Forelimb muscle (tissue), 1 donor: Measurements from ENCODE around the gene ARHGAP18. TPM values are rescaled to one million over a fixed set of nuclear protein-coding genes. Genes with fewer than 3 reads are reported as not detected.

ENCODE experiments used
- DNase-seq: peaks from one replicate; pipeline ENCODE4 v3.0.0-alpha.2; 2013; ENCODE audit warnings: low read depth
- polyA plus RNA-seq: library from polyadenylated mRNA; unstranded; fragments of 120-200 nt; gene quantifications from one replicate; pipeline ENCODE4 v1.2.1, GENCODE V29; 2013; ENCODE audit not compliant: insufficient read length

The ARHGAP18 gene
- polyA plus RNA-seq, 1 donor, result 14.1 TPM

DNA sequence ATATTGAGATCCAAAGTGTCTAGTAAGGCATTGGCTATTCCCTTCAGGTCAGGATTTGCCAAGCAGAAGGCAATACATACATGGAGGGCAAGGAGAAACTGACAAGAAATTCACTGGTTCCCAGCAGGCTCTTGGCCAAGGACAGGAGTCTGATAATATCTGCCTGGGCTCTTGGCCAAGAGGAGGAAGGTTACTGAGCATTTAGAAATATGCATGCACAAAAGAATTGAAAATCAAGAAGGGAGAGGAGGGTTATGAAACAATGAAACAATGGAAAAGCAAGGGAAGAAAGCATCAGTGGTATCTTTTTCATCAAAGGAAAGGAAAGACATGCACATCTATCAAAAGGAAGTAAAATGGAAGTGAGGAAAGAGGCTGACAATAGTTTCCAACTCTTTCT lies 42.4 kb downstream of the ARHGAP18 start:
- DNase-seq, result no peak

DNA sequence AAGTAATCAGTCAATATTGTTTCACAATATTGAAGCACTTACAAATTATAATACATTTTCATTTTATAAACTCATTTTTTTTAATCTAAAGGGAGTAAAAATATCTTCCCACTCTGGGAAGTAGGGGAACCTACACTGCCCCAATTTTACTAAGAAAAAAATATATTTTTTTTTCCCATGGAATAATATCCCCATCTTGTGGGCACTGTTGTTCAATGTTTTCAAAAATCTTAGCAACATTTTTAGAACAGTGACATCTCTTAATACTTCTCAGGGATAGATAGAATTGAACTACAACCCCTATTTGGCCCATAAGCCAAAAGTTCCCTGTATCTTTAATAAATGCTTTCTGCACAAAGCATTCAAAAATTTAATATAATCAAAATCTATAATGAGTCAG lies 42.9 kb downstream of the ARHGAP18 start:
- DNase-seq, result no peak

DNA sequence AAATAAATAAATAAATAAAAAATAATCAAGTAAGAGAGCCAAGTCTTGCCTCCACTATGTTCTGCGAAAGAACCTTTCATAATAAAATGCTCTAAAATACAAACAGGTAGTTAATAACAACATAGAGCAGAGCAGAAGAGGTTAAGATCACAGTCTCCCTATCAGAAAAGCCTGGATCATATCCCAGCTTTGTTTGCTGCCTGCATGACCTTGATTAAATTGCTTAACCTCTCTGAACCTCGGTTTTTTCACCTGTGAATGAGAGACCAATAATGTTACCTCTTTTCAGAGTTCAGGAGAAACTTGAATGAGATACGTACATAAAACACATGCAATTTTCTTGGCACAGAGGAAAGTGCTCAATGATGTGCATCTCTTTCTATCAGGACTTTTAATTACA lies 44.4 kb downstream of the ARHGAP18 start:
- no peak for DNase-seq

DNA sequence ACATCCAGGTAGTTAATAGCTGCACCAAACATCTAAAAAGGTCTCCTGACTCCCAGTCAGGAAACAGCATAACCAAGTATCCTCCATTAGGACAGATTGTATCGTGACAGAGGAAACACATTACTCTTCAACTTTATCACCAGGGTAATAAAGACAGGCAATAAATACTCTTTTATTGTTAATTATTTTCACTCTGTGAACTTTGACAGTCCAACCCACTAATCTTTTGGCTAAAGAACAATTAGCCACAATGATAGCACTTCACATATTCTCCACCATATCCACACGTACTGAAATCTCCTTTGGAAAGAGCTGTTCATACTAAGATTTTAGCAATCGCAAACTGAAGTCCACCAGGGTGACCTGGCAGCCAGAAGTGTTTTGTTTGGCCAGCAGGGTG lies 46.4 kb downstream of the ARHGAP18 start:
- DNase-seq, result no peak

DNA sequence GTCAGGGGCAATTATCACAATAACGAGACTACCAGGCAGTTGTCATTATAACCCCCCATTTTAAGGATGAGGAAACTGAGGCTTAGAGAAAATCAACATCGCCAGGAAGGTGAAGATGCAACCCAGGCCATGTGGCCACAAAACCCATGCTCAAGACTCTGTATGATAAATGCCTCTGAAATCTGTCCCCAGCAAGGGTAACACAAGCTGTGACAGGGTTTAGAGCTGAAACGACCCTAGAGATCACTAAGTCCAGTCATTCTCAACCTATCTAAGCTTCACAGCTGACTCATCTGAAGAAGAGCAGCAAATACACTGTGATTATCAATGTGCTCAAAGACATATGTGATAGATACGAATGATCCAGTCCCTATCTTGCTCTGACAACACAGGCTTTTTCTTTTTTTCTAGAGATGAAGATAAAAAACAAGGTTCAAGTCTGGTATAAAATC lies 47.0 kb downstream of the ARHGAP18 start:
- no peak for DNase-seq

DNA sequence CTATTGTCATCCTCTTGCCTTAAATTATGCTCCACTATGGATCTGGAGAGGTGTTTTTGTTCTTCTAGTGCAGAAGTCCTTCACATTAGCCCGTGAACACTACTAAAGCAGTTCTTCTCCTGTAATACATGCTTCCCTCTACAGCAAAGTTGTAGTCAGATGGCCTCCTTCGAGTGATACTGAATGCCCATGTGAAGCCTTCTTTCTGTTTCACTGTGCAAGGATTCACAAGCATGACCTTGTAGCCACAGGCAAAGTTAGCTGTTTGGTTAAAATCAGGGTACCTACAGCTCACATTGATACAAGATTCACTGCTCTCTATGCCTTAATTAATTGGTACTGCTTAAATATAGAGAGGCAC lies 47.6 kb downstream of the ARHGAP18 start:
- no peak for DNase-seq

DNA sequence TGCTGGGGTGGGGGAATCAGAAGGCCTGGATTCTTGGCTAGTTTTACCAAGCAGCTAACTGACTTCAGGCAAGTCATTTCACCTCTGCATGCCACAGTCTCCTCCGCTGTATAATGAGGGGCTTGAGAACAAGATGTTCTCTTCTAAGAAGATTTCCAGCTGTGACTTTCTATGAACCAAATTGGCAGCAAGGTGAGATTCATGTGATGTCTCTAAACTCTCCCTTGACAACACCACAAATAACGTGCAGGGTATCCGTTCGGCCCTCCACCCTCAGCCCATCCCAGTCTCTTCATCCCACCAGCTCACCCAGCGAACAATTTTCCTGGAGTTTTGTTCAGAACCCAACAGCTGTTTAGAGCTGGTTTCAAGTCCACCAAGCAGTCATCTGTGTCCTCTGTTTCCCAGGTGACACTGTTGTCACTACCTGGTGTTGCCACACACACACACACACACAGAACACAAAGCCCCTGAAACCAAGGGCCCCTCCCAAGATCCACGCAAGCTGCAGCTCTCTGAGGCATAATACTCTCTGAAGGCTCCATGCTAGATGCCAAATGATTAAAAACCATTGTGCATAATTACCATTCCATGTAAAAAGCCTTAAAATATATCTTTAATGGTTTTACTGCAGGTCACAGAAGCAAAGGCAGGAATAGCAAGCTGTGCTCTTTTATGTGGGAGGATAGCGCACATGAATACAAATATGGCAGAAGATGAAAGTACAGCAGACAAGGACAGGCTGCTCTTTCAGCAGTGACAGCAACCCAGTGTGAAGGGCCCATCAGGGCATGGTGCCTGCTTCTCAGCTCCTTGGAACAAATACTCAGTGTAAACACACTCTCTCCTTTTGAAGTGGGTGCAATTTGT lies 48.2 kb downstream of the ARHGAP18 start:
- no peak for DNase-seq

DNA sequence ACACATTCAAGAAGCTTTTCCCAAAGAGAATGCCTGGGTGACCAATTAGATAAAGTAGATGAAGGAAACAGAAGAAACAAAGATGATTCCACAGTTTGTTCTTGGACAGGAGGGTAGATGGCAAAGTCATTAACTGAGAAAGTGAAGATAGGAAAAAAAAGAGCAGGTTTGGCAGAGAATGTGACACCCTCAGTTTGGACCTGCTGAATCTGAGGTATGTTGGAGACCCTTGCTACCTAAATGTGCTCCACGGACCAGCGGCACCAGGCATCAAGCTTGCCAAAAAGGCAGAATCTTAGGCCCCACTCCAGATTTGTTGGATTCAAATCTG lies 49.7 kb downstream of the ARHGAP18 start:
- no peak for DNase-seq

DNA sequence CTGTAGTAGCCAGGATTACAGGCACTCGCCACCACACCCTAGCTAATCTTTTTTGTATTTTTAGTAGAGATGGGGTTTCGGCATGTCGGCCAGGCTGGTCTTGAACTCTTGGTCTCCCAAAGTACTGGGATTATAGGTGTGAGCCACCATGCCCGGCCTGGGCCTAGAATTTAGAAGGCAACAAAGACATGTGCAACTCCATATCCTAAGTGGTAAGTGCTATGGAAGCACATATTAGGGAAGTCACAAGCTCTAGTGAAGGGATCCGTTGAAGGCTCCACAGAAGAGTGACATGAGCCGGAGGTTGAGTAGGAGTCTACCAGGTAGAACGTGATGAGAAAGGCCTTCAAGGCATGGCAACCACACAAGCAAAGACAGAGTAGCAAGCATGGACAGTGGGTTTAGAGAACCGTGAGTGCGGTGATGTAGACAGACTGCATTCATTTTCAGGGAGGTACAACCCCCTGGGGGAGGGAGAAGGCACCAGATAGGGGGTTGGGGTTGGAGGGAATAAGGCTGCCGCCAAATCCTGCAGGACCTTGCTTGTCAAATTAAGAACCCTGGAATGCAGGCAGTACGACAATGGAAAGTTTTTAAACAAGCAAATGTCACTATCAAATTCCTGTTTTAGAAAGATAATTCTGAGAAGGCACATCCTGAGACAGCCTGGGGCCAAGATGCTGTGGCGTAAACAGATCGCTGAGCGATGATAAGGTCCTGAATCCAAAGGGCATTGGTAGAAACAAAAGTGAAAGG lies 50.2 kb downstream of the ARHGAP18 start:
- no peak for DNase-seq

DNA sequence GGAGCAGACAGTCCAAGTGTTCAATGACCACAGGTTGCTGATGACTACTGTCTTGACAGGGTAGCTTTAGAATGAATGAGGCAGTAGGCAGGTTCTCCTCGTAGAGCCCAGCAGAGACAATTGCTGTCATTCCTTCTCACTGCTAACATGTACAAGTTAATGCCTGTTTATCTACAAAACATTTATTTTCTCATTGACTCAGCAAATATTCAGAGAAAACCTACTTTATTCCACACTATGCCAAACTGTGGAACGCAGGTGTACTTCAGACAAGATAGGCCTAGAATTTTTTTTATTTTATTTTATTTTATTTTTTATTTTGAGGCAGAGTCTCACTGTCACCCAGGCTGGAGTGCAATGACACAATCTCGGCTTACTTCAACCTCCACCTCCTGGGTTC lies 50.8 kb downstream of the ARHGAP18 start:
- no peak for DNase-seq

DNA sequence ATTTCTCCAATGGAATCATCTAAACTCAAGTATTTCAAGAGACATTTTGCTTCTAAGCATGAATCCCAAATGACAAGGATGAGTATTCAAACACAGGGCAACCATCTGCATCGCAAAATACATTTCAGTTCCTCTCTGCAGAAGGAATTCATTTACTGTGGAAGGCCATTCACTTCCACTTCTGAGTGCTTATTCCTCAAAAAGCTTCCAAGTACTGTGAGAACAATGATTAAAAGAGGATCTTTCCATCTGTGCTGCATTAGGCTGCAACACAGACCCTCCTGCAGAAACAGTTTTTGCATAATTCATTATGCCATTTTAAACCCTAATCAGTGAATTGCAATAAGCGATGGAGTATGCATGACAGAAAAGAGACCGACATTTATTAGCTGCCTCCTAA lies 52.5 kb downstream of the ARHGAP18 start:
- no peak for DNase-seq

DNA sequence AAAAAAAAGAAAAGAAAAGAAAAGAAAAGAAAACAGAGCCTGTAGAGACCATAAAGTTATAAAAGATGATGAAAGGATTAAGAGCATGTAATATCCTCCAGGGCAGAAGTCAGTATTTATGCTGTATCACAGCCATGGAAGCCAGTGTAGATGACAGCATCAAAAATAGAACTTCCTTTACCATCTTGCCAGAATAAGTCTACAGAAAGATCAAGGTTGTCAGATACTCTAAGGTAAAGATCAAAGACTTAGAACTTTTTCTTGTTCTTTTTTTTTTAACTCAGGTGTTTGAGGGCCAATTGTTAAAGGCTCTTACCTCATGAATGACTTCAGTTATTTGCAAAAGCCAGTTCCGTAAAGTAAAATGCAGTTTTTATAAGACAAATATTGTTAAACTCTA lies 54.6 kb downstream of the ARHGAP18 start:
- no peak for DNase-seq

DNA sequence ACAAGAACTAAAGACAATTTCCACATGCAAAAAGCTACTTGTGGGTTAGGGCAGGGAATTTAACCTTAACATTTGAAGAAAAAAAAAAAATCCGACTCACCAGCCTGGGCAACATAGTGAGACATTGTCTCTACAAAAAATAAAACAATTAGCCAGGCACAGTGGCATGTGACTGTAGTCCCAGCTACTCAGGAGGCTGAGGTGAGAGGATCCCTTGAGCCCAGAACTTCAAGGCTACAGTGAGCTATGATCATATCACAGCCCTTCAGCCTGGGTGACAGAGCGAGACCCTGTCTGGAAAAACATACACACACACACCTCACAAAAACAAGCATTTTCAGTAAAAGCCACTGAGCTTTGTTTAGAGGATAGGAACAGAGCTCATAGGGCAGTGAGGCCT lies 56.2 kb downstream of the ARHGAP18 start:
- no peak for DNase-seq

DNA sequence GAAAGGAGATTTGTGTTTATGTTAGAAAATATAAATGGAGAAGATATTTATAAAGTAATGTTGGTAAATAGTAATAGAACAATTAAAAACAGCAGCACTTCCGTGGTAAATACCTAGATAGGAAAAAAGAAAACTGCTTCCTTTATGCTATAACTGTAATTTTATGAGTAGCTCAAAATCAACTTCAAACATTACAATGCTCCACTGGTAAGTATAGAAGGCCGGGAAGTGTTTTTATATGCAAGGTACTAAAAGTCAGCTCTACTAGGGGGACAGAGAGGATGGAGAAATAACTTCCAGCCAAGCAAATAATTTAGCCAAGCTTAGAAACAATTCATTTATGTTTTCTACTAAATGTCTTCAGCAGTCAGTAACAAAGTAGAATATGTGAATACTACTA lies 56.7 kb downstream of the ARHGAP18 start:
- no peak for DNase-seq

DNA sequence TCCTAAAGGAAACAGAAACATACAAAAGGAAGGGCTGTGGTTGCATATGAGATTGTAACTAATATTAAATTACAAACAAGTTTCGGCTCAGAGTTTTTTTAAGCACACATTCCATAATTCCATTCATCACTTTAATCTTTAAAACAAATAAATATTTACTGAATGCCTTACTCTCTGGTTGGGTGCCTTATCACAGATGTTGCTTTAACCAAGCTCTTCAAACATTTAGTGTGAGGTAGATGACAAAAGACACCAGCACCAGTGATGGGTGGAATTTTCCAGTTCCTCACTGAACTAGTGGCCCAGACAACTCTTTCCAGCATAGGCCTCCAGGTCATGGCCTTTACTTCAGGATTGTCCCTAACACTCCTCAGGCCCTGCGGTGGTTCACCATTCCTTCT lies 58.7 kb downstream of the ARHGAP18 start:
- no peak for DNase-seq

DNA sequence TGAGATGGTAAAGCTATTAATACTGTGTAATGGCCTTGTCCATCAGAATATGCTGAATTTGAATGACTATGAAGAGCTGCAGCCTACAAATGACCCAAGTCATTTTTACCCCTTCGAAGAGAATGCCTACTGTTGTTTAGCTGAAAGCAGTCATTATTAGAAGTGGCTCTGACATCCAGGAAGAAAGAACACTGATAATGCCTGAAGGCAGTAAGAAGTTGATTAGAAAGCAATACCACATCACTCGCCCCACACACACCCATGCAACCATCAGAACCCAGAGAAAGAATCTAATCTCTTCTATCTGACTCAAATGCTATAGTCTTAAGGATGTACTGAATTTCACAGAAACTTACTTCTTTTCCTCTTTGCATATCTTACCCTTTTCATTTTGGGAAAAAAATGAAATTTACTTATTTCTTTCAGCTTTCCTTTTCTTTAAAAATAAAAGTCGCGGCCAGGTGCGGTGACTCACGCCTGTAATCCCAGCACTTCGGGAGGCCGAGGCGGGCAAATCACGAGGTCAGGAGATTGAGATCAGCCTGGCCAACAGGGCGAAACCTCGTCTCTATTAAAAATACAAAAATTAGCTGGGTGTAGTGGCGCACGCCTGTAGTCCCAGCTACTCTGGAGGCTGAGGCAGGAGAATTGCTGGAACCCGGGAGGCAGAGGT lies 61.0 kb downstream of the ARHGAP18 start:
- no peak for DNase-seq

DNA sequence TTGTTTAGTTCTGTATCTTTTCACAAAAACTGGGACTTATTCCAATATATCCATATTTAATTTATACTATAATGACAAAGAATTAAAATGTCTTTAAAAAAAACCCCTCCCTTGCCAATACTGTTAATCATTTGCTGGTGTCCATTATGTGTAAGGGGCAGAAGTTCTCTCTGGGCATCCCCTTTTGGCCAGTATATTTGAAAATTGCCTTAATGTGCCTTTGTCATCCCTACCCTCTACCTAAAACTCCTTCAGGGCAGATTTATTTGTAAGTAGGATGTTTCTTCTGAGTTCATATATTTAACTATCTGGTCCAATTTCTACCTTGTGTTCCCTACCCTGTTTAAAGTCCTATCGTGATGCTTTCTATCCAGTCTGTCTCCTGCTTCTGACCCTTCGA lies 62.9 kb downstream of the ARHGAP18 start:
- no peak for DNase-seq

DNA sequence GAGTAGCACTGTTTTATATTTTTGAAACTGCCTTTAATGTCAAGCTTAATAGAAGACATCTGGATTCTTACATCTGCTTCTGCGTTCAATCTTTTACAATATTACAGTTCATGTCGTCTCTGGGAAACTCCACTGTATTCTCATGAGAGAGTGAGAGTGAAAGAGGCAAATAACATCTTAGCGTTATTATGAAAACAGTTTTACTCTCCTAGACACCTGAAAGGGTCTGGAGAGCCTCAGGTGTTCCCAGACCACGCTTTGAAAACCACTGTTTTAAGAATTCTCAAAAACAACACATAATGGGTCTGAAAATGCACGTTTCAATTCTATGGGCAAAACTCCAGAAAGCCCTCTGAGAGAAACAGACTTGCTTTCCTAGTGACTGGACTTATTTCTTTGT lies 63.3 kb downstream of the ARHGAP18 start:
- no peak for DNase-seq

DNA sequence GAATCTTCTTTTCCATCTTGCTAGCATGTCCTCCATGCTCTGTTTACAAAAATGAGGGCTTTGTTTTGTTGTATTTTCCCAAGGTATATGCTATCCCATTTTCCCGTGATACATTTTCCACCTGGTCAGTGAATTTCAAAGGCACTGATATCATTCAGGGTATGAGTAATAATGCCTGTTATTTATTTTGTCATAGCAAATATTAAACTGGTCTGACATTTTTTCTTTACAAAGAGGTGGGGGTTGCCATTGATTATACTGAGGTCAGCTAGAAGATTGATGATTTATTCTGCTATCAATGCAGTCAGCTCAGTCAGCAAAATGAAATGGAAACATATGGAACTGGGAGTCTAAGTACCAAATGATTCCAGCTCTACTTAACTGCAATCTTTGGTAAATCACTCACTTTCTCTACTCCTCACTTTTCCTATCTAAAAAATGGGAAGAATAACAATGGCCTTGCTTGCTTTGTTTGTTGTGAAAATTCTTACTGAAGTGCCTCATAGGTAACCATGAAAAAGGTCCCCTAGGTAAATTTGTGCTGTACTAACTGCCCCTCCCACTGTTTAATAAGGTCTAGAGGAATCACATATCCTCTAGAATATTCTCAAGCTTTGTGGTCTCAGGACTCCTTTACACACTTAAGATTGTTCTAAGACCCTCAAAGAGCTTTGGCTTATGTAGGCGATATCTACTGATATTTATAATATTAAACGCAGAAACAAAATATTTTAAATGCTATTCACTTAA lies 64.0 kb downstream of the ARHGAP18 start:
- no peak for DNase-seq

DNA sequence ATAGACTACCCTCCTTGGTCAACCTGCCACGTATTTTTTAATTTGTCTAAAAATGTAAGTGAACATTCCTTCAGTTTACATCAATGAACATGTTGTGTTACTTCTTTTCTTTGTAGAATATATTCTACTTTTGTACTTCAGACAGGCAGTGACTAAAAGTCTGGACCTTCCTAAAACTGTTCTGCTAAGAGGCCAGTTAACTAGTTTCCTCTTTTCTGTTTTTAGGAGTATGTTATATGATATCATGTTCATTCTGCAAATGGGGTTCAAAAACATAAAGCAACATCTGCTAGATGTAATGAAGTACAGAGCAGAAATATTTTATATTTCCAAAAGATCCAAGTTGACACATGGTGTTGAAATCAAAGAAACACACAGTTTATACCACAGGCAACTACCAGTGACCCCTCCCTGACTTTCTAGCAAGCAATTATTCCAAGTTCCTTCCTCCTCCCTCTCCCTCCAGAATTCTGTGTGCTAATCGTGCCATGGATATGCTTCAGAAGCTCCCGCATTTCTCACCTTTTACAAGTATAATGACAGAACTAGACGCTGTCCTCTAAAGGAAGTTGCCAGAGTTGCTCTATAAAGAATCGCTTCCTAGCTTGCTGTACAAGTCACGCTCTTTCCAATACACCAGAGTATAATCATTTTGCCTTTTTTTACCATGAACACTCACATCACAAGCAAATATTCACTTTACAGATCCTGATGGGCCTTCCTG lies 64.7 kb downstream of the ARHGAP18 start:
- no peak for DNase-seq

DNA sequence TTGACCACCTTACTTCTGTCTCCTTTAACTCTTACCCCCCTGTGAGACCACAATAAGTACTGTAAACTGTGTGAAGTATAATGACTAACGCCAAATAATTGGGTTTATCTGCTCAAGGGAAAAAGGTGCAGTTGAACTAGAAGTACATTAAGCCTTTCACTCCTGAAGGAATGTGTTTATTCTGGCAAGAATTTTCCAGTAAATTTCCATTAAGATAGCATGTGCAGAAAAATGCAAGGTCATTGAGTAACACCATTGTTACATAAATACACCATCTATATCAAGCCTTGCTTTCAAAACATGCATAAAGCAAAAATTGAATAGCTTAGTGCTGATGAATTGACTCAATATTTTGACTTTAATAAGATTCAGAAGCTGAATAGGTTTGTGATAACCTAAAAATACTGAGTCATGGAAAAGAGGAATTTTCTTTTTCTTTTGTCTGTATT lies 65.4 kb downstream of the ARHGAP18 start:
- DNase-seq, result no peak
